DMS114 treated with DMSO at 0.1 percent for 48 hours (cell line): ENCODE data around the gene BPIFB6.
"Not testable (repeated sequence)": the region's sequence is repeated elsewhere in the genome, so short reads cannot be mapped to it uniquely, and the experiment has no call there.

Source experiments
- DNase-seq: peaks from one replicate; lab custom pipeline; 2025; ENCODE audit not compliant: unreplicated experiment; lab: John Stamatoyannopoulos, UW

Gene BPIFB6

GRCh38 chr20:33027769-33028751, 3.4 kb upstream of the BPIFB6 start:
- DNase-seq, result no peak

GRCh38 chr20:33028875-33029274, 2.6 kb upstream of the BPIFB6 start:
- no peak for DNase-seq

GRCh38 chr20:33030076-33030475, 1.4 kb upstream of the BPIFB6 start:
- DNase-seq, result no peak

GRCh38 chr20:33030569-33030968, 879 bp upstream of the BPIFB6 start:
- DNase-seq, result no peak

- no peak for DNase-seq
These were observed 1.1 kb downstream of the BPIFB6 start for GRCh38 chr20:33032555-33032954.

- DNase-seq, result no peak
These were observed 1.9 kb downstream of the BPIFB6 start for GRCh38 chr20:33033381-33033780.

- no peak for DNase-seq
These were observed 2.7 kb downstream of the BPIFB6 start for GRCh38 chr20:33034115-33034514.

- no peak for DNase-seq
These were observed 3.5 kb downstream of the BPIFB6 start for GRCh38 chr20:33034901-33035492.

- DNase-seq, result no peak
These were observed 6.0 kb downstream of the BPIFB6 start for GRCh38 chr20:33037456-33037855.

- DNase-seq, result no peak
These were observed 6.8 kb downstream of the BPIFB6 start for GRCh38 chr20:33038243-33038642.

- DNase-seq, result no peak
These were observed 11.0 kb downstream of the BPIFB6 start for GRCh38 chr20:33042430-33042829.

- DNase-seq, result no peak
These were observed 11.7 kb downstream of the BPIFB6 start for GRCh38 chr20:33042983-33043730.

- no peak for DNase-seq
These were observed 12.3 kb downstream of the BPIFB6 start for GRCh38 chr20:33043731-33044181.

GRCh38 chr20:33045129-33045721, 13.8 kb downstream of the BPIFB6 start:
- not testable (repeated sequence) for DNase-seq

GRCh38 chr20:33046412-33046811, 15.0 kb downstream of the BPIFB6 start:
- DNase-seq, result no peak

GRCh38 chr20:33051333-33051732, 19.9 kb downstream of the BPIFB6 start:
- no peak for DNase-seq

GRCh38 chr20:33053291-33054106, 22.1 kb downstream of the BPIFB6 start, which contains the start of gene BPIFB3:
Gene BPIFB3, plus strand, starts transcription at chr20:33053903. Its CDS starts 1,533 bp downstream, at chr20:33055436.
- DNase-seq, result no peak

GRCh38 chr20:33054381-33054780, 22.9 kb downstream of the BPIFB6 start:
- no peak for DNase-seq

GRCh38 chr20:33054791-33055190, 23.3 kb downstream of the BPIFB6 start:
- DNase-seq, result no peak

GRCh38 chr20:33059136-33059535, 27.7 kb downstream of the BPIFB6 start:
- DNase-seq, result no peak
